Smooth muscle cell of the umbilical artery (primary cell): ENCODE results near the gene NEFH. TPM values are rescaled to one million over a fixed set of nuclear protein-coding genes. Genes with fewer than 3 reads are reported as not detected.

Experiments used
- total RNA-seq: library from RNA; depleted of rRNA; stranded (reverse); fragments of >200 nt; gene quantifications from 2 replicates; pipeline ENCODE4 v1.2.3, GENCODE V29; 2014

NEFH gene
- 0.59 and 1.0 TPM in 2 replicates for total RNA-seq

GRCh38 chr22:29479417-29480261, at the start of gene NEFH:
Gene NEFH, plus strand, starts transcription at chr22:29480218. Its CDS starts 45 bp downstream, at chr22:29480263.

GRCh38 chr22:29438283-29438682, 41.7 kb upstream of the NEFH start, which contains the start of gene RFPL1:
Gene RFPL1, plus strand, starts transcription at chr22:29438583.

Other genes starting within 250 kb of the NEFH start
- 17.2 and 27.6 TPM in 2 replicates for gene RHBDD3, start 212.2 kb upstream of the NEFH start, total RNA-seq
- 95.6 and 150 TPM in 2 replicates for gene EWSR1, start 211.9 kb upstream of the NEFH start, total RNA-seq
- 7.4 and 17.1 TPM in 2 replicates for gene GAS2L1, start 173.6 kb upstream of the NEFH start, total RNA-seq
- gene RASL10A, start 164.5 kb upstream of the NEFH start, total RNA-seq = not detected in 2 replicates
- gene AP1B1, start 91.6 kb upstream of the NEFH start, total RNA-seq = 49.6 and 85.1 TPM in 2 replicates
- gene RFPL1, start 41.6 kb upstream of the NEFH start, total RNA-seq = not detected in 2 replicates
- gene THOC5, start 73.5 kb downstream of the NEFH start, total RNA-seq = 49.9 and 98.5 TPM in 2 replicates
- 54.0 and 67.6 TPM in 2 replicates for gene NIPSNAP1, start 100.9 kb downstream of the NEFH start, total RNA-seq
- 63.0 and 109 TPM in 2 replicates for gene NF2, start 123.4 kb downstream of the NEFH start, total RNA-seq
- not detected in 2 replicates for gene CABP7, start 239.8 kb downstream of the NEFH start, total RNA-seq